GM21447 (cell line): ENCODE data around the gene FKBP1B.
"Not testable (repeated sequence)": the region's sequence is repeated elsewhere in the genome, so short reads cannot be mapped to it uniquely, and the experiment has no call there.

Experiments
- ATAC-seq: cut with Tn5 transposase; IDR thresholded peaks from one replicate; pipeline ENCODE4 v1.9.1; 2021; ENCODE audit not compliant: unreplicated experiment

Gene FKBP1B

GRCh38 chr2:24022324-24022974 is 27.1 kb upstream of the FKBP1B start:
- ATAC-seq: no peak

- ATAC-seq: no peak
Measured at GRCh38 chr2:24022975-24023575, 26.5 kb upstream of the FKBP1B start.

- ATAC-seq: no peak
Measured at GRCh38 chr2:24024018-24024417, 25.5 kb upstream of the FKBP1B start.

DNA sequence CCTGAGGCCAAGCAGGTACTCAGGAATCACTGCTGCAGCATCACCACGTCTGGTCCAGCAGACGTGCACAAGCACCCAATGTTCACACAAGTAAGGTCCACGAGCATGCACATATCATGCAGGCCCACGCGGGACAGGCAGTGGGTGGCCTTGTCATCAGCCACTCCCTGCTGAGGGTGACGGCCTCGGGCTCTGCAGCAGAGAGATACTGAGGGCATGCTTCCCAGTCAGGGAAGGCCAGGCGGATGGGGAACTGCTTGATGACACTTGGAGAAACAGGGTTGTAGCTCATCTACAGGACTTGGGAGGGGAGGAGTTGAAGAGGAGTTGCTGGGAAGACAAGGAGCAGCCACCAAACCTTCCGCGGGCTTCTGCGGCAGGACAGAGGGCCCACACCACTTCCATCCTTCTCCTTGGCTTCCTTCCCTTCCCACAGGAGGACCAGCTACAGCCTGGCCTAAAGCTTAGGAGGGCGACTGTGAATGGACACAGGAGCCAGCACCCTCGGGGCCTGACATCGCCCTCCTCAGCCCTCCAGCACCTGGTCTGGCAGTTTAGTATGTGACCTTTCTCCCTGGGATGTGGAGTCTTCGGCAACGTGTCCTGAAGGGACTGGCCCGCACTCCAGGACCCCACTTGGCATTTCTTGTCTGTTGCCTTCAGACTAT is 24.4 kb upstream of the FKBP1B start:
- no peak for ATAC-seq

GRCh38 chr2:24026233-24026632 is 23.3 kb upstream of the FKBP1B start:
- no peak for ATAC-seq

DNA sequence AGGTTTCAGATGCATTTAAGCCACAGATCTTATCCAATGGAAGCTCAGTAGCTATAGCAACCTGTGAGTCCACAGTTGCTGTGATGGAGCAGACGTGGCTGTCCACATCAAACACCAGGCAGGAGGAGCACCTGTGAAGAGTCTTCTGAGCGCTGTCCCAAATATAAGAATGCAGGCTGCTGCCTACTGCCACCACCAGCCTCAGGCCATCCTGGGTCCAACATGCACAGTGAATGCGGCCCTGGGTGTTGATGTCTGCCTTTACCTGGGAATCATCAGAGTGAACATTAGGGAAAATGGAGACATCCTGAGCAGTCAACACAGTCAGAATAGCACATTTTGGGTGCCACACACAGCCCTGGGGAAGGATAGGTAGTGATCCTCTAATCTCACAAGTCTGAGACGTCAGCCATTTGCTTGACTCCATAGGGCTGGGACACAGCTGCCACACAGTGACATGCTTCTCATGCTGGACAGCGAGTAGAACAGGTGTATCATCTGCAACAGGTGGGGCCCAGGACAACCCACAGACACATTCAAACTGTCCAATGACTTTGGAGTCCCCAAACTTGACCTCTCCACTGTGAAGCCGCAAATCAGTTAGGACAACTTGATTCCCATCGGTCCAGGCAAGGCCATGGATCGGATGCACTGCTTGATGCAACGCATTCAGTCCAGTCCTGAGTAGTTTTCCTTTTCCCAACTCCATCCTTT is 10.6 kb upstream of the FKBP1B start:
- no peak for ATAC-seq

GRCh38 chr2:24040511-24040910 is 9.0 kb upstream of the FKBP1B start:
- ATAC-seq: no peak

DNA sequence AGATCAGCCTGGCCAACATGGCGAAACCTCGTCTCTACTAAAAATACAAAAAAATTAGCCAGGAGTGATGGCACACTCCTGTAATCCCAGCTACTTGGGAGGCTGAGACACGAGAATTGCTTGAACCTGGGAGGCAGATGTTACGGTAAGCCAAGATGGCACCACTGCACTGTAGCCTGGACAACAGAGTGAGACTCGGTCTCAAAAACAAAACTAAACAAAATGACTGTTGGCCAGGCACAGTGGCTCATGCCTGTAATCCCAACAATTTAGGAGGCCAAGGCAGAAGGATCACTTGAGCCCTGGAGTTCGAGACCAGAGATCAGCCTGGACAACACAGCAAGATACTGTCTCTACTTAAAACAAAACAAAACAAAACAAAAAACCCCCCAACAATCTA is 6.4 kb upstream of the FKBP1B start:
- not testable (repeated sequence) for ATAC-seq

DNA sequence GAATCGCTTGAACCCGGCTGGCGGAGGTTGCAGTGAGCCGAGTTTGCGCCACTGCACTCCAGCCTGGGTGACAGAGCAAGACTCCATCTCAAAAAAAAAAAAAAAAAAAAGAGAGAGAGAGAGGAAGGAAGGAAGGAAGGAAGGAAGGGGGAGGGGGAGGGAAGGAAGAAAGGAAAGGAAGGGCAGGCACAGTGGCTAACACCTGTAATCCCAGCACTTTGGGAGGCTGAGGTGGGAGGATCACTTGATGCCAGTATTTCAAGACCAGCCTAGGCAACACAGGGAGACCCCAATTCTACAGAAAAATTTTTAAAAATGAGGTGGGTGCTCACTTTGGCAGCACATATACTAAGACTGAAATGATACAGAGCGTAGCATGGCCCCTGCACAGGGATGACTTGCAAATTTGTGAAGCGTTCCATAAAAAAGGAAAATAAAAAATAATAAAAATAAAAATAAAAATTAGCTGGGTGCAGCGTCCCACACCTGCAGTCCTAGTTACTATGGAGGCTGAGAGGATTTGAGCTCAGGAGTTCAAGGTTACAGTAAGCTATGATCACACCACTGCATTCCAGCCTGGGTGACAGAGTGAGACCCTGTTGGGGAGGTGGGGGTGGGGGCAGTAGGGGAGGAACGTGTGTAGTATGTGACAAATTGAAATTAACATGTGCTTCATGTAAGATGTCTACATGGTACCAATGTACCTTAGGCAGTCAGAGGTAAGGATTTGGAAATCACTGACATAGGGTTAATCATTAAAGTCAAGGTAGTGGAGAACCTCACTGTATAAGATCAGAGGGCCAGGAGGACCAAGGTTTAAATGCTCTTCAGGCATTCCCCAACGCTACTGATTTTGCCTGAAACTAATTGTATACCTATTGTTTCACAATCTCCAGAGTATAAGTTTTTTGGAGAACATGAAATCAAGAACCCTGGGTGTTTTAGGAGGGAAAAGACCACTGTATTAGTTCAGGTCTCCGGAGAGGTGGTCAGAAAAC is 3.7 kb upstream of the FKBP1B start:
- no peak for ATAC-seq

DNA sequence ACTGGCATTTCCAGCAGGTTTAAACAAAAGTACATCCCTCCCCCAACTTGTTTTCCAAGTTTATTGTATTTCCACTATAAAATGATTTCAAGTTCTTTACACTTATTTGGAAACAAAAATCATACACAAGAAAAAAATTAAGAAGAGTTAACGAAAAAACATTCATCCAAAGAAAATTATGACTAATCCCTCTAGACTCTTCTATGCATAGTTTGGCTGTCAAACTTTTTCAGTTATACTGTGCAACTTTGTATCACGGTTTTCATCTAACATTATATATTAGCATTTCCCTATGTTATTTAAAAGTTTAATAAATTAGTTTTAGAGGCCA is 3.0 kb upstream of the FKBP1B start:
- no peak for ATAC-seq

DNA sequence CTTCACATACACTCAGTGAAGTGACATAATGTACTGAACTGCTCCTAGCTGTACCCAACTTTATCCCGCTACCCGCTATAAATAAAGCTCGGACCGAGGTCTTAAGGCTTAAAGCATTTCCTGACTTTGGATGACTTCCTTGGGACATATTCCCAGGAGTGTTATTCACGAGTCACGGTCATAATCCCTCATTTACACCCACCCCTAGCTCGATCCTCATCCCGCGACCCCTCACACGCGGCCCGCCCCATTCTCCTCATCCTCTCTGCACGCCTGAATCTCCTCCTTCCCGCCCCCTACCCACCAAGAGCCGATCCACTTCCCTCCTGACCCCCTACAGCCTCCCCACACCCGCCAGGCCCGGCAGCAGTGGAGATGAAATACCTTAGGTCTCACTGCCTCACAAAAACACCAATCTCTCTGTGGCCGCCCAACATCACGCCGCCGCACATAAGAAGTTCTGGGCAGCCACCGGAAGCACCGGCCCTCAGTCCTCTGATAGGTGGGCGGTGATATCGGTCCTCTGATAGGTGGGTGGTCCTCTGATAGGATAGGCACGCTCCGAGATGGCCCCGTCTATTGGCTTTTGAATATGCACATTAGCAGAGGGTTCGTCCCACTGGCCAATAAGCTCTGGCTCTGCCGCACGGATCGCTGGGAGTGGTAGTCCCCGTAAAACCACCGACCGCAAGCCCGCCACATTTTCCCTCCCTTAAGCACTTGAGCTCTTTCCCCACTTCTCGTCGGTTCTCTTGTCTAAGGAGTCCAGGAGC is 2.4 kb upstream of the FKBP1B start, which contains the start of gene WDCP:
Gene WDCP (minus strand): TSS at position 462 of the 773 bp plus-strand sequence. CDS start 7,897 bp downstream, outside the sequence.
- peak; percentile 99 for ATAC-seq

- ATAC-seq: no peak
Measured at GRCh38 chr2:24047703-24048033, 1.9 kb upstream of the FKBP1B start.

- ATAC-seq: no peak
Measured at GRCh38 chr2:24048769-24049484, 614 bp upstream of the FKBP1B start.

DNA sequence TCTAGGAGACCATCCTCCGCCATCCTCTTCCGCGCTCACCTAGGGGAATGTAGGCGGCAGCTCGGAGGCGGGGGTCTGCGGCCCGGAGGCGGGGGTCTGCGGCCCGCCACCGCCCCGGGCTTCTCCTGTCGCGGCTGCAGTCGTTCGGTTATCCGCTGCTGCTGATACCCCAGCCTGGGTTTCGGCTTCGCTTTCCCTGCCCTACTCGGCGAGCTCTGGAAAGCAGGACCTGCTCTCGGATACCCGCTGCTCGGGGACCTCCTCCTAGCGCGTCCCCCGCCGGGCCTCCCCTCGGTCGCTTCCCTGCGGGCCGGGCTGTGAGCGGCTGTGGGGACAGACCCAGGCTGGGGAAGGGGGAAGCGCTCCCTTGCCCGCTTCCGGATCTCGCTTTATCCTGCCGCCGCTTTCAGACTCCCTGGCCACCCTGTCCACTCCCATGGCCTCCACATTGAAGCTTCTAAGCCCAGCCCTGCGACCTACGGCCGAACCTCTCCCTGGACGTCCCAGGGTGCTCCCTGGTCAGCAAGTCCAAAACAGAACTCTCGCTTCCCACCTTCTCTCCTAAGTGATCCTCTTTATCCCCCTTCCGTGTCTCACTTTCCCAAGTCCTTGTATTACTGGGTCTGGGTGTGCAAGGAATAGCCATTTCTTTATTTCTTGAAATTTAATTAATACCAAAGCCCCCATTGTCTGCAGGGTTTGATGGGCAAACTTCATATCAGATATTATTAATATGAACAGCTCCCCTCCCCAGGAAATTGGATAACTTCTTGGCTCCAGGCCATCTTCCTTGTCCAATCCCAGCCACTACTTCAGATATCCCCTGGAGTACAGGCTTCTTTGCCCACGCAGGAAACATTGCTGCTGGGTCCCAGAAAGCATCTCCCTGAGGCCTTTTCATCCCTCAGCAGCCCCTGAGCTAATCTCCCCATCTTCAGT is 769 bp downstream of the FKBP1B start:
- ATAC-seq: no peak

DNA sequence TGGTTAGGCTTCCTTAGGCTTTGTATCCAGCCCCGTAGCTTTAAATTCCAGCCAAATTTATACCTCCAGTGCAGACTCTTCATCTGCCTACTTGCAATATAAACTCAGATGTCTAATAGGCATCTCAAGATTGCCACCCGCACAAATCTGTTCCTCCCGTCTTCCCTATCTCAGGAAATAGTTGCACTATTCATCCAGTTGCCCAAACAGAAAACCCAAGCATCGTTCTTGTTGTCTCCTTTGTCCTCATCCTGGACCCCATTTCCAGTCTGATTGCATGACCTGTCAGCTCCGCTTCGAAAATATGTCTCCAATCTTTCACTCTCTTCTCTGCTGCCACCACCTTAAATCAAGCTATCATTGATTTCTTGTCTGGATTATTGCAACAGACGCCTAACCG is 2.3 kb downstream of the FKBP1B start:
- no peak for ATAC-seq

GRCh38 chr2:24052951-24053350 is 3.4 kb downstream of the FKBP1B start:
- ATAC-seq: no peak

DNA sequence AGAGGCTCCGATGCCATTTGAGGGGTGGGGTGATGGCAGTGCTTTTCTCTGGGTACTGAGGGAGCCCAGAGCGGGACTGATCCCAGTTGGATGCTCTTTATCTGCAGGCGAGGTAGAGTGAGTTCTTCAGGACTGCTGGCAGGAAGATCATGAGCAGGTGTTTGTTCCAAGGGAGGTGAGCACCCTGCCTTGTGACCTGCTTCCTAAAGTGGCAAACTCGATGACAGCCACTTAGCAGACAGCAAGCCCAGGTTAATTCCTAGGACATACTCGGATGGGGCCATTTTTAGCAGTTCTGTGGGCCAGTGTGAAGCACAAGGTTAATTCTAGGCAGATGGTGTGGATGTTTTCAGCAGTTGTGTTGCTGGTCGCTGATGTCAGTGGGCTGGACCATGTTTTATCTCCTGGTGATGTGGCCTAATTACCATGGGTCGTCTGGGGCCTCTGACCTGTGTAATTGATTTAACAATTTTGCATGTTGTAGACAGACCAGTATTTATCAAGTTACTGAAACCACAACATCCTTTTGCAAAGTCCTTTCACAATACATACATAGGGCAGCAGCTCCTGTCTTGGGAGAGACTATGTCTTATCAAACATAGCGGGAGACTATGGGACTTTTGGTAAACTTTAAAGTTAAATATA is 4.9 kb downstream of the FKBP1B start:
- no peak for ATAC-seq

DNA sequence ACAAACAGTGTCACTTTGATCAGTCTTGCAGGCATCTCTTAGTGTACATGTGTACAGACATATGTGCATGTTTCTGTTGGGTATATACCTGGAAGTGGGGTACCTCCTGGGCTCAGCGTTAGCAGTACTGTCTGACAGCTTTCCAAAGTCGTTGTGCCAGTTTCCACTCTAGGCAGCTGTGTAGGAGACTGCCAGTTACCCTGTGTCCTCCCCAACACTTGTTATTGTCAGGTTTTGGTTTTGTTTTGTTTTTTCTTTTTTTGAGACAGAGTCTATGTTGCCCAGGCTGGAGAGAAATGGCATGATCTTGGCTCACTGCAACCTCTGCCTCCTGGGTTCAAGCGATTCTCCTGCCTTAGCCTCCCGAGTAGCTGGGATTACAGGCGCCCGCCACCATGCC is 6.2 kb downstream of the FKBP1B start:
- no peak for ATAC-seq
